Superior temporal gyrus (tissue), 1 donor: ENCODE data around the gene CBLB.
"Not testable (repeated sequence)": the region's sequence is repeated elsewhere in the genome, so short reads cannot be mapped to it uniquely, and the experiment has no call there.

Experiments
- DNase-seq: peaks from one replicate; pipeline ENCODE4 v3.0.0-alpha.2; 2016; ENCODE audit errors: extremely low spot score

Gene CBLB

DNA sequence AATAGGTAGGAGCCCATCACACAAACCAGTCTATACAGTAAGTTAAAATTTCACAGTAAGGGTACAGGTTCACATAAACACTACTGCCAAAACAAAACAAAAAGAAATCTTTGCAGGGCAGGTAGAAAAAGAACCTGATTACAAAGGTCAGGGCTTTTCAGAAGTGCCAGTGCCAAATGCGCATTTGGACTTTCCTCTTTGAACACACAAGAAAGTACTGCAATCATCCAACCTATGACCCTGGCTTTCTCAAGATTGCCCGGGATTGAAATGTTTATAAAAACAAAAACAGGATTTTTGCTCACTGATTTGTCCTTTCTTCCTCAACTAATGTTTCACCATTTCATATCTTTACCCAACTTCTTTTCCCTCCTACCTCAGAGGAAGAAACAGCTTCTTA is 47.4 kb downstream of the CBLB start:
- DNase-seq = no peak

DNA sequence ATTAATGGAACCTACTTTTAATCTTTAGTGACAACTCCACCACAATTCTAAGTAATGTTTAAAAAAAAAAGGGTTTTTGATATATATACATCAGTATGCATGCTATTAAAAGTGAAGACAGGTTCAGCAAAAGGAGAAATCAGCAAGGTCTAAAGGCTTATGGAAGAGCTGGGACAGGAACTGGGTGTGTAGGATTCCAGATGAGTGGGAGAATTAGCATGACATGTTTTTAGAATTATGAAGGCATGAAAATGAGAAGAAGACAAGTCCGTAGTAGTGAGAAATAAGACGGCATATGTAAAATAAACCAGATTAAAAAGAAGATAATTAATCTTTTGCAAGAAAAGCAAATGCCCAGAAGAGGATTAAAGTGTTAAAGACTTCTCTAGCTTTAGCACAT is 52.0 kb downstream of the CBLB start:
- no peak for DNase-seq

DNA sequence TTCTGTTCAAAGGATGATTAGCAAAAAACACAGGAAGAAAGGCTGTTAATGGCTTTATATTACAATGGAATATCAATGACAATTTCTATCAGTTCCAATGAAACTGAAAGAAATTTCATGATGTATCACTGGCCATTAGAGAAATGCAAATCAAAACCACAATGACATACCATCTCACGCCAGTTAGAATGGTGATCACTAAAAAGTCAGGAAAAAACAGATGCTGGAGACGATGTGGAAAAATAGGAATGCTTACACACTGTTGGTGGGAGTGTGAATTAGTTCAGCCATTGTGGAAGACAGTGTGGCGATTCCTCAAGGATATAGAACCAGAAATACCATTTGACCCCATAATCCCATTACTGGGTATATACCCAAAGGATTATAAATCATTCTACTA is 53.5 kb downstream of the CBLB start:
- DNase-seq = not testable (repeated sequence)

DNA sequence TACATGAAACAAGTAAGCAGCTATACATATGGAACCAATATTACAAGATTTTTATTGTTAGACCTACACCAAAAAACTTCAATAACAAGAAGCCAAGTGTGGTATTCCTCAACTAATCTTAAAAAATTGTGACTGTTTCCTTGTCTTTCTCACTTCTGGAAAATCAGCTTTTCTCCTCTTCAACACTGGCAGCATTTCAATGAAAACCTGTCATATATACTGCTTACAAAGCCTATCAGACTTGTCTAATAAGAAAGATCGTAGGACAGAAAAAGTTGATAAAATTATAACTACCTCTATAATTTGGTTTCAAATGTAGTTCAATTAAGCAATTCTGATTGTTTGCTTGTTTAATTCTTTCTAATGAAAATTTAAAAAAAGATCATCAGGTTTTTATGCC is 55.1 kb downstream of the CBLB start:
- no peak for DNase-seq

DNA sequence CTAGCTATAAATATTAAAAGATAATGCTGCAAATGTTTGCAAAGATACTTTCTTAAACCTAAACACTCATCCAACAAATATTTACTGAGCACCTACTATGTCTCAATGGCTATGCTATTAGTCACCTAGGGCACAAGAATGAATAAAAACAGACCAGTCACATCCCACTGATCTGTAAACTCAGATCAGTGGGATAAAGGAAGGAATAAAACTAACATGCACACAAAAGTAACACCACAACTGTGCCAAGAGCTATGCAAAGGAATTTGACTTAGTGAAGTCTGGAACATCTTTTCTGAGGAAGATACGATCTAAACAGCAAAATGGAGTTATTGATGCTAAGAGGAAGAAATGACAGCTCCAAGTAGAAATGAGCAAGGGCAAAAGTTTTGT is 56.6 kb downstream of the CBLB start:
- DNase-seq = no peak

DNA sequence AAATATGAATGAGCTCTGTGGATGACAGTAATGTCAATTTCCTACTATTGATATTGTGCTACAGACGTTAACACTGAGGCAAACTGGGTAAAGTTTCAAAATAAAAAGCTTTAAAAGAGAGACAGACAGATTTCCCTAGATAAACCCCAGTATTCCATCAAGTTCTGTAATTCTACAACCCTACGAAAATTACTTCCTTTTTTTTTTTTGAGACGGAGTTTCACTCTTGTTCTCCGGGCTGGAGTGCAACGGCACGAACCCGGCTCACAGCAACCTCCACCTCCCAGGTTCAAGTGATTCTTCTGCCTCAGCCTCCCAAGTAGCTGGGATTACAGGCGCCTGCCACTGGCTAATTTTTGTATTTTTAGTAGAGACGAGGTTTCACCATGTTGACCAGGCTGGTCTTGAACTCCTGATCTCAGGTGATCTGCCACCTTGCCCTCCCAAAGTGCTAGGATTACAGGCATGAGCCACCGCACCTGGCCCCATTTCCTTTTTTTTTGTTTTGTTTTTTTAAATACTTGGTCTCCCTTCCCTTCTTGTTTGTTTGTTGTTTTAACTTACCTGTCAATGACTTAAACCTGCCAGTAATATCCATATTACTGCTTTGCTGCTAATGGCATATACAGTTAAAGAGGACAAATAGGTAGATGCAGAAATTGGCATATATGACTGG is 57.2 kb downstream of the CBLB start:
- DNase-seq = no peak

DNA sequence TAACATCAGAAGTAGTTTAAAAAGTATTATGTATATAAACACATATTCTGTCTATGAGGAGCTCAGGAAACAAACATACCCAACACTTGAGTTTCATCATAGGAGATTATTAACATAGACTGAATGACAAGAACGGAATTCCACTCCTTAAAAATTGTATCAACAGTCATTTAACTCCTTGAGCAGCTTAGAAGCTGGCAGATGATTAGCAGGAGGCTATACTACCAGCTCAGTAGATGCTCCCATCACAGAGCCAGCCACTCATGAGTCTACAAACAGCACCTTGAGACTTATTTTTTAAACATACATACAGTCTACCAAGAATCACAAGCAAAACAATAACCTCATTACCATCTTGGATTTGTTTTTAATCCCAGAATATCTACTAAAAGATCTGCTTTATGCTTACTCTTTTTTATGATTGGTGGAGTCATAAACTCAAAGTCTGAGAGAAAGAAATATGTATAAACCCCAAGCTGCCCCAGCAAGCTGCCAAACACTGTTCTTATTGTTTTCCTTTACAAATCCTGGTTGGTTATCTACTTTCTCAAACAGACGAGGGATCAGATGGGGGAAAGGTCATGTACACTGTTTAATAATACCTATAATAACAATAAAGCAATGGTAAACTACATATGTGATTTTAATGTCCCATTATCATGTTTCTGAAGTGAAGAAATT is 59.5 kb downstream of the CBLB start:
- DNase-seq = no peak

DNA sequence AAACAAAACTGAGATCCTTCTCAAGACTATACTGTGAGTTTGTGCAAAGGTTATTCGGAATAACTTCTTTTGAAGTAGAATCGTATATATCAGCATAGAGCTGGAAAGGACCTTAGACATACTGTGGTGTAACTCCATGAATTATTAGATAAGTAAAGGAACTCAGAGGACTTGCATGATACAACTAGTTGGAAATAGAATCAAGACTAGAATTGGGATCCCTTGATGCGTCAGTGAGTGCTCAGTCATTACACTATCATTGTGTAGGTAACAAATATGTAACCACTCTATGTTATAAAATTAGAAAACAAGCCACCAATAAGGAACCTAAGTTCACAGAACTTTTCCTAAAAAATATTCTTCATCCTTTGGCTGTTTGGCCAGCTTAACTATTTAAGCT is 61.1 kb downstream of the CBLB start:
- no peak for DNase-seq

DNA sequence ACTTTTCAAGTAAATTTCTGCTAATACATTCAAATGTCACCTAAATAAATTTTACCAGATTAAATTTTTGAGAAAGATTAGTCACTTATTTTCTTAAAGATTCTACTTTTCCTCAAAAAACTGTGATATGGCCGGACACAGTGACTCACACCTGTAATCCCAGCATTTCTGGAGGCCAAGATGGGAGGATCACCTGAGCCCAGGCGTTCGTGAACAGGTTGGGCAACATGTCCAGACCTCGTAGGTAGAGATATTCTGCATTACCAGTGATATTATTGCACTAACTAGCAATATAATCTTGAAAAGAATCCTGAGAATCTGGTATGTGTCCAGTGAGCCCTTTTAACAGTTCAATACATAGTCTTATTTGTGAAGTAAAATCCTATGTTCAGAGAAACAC is 61.7 kb downstream of the CBLB start:
- no peak for DNase-seq

DNA sequence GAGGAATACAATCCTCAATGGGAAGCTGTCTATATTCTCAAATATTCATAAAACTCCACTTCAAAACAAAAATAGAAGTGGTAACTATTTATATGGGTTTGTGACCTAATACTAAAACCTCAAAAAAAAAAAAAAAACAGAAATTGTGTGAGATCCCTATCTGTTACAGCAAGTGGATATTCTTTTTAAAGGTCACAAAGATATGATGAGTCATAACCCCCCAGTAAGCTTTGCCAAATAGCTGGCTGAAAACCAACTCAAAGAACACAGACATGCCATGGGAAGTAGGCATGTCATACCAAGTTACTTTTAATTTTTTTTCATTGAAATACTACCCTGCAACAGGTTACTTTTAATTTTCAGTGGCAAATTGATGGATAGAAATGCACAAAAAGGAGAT is 62.5 kb downstream of the CBLB start:
- no peak for DNase-seq

DNA sequence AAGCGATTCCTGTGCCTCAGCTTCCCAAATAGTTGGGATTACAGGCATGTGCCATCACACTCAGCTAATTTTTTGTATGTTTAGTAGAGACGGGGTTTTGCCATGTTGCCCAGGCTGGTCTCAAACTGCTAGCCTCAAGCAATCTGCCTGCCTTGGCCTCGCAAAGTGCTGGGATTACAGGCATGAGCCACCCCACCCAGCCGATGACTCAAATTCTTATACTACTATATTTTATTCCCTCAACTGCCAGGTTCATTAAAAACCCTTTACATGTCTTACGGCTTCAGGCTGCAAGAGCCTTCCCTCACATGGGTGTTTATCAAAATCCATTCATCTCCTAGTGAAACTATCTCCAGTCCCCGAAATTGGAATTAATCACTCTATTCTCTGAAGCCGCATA is 63.4 kb downstream of the CBLB start:
- DNase-seq = no peak

DNA sequence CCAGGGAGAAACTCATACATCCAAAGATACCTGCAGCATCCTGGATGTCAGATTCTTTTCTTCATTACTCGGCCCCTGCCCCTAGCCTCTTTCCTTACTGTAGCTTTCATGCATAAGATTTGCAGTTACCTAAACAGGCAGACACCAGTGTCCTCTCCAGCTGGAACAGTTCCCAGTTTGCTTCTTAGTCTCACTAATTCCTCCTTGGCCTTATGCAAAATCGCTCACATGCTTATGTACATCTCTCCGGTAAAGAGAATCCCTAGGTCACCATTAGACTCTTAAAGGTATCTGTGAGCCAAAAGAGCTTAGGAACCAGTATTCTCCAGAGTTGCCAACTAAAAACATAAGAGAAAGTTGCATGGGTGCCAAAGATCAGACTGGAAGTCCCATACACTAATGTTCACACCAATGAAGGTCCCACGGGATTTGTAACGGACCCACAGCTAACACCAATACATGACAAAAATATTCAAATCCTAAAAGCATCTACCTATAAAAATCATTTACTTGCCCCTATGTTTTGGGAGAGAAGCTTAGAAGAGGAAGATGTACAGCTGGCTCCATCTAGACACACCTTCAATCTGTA is 66.6 kb downstream of the CBLB start:
- no peak for DNase-seq

DNA sequence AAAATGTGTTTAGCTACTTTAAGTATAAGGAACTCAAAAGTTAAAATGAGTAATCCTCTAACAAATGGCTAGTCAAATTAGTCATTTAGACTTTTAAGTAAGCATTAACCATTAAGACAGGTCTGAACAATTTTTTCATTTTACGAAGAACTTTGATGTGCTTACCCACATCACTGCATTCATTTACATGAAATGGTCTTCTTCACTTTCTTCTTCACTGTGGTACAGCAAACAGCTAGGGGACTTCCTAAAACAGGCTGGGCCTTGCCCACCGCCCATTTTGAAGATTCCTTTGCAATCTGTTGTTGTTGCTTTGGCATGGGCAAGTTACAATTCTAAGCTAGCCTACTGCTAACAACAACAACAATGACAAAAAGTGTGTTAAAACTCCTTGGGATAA is 67.4 kb downstream of the CBLB start:
- no peak for DNase-seq

DNA sequence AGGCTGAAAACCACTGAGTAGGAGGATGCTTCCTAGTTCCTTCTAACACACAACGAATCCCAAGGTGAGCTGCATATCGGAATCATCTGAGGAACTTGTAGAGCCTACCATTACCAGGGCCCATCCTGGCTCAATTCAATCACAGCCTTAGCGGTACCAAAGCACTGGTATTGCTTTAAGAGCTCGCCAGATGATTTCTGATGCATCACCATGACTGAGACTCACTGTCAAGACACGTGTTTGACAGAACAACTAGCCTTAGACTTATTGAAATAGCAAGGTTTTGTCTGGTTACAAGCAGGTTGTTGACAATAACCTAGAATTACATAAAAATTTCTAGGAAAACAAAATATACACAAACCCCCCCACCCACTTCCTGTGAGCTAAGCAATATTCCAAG is 68.5 kb downstream of the CBLB start:
- DNase-seq = no peak

DNA sequence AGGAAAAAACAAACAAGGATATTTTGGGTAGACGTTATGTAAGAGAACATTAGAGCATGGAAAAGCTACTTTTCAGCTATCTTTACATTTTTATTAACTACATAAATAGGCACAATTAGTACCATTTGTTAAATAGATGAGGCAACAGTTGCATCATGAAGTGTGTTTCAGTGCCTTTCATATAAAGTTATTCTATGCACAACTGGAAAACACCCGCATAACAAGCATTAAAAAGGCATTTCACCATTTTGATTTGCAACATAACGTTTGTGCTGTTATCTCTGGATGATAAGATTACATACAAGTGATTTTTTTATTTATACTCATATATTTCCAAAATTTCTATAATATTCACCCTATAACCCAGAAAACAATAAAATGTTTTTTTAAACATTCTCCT is 69.5 kb downstream of the CBLB start:
- DNase-seq = no peak

DNA sequence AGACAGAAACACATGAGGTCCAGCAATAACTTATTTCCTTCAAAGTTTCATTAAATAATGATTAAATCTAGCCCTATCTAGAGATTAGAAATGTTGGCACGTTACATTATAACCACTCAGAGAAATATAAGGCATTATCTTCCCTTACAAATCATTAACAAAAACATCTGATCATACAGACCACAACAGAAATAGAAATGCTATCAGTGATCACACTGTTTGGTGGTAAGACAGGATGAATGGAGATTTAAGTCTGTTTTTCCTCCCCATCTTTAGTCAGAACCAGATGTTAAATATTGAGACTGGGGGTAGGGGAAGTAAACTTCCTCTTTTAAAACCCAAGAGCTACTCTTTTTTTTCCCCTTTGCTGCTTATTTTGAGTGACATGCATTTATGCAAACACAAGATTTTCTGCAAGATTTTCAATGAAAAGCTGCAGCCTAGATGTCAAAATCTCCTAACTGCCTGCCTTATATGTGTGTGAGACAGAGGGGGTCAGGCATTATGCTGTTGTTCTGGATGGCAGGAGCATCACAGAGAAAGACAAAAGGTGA is 70.4 kb downstream of the CBLB start:
- DNase-seq = no peak

DNA sequence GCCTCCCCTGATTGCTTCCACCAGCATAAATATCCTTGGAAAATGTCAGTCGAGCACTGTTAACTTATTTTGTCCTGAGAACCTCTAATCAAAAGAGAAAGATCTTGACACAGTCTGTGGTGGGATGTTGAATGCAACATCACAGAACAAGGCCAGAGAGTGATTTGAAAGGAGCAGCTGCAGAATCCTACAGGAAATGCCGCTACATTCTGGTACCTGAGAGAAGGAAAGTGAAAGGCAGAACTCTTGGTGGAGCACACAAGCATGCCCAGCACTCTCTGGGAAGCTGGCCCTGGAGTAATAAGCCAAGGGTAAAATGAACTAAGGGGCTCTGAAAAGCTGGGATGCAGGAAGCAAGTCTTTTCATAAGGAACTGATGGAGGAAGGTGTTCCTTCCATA is 75.8 kb downstream of the CBLB start:
- no peak for DNase-seq

DNA sequence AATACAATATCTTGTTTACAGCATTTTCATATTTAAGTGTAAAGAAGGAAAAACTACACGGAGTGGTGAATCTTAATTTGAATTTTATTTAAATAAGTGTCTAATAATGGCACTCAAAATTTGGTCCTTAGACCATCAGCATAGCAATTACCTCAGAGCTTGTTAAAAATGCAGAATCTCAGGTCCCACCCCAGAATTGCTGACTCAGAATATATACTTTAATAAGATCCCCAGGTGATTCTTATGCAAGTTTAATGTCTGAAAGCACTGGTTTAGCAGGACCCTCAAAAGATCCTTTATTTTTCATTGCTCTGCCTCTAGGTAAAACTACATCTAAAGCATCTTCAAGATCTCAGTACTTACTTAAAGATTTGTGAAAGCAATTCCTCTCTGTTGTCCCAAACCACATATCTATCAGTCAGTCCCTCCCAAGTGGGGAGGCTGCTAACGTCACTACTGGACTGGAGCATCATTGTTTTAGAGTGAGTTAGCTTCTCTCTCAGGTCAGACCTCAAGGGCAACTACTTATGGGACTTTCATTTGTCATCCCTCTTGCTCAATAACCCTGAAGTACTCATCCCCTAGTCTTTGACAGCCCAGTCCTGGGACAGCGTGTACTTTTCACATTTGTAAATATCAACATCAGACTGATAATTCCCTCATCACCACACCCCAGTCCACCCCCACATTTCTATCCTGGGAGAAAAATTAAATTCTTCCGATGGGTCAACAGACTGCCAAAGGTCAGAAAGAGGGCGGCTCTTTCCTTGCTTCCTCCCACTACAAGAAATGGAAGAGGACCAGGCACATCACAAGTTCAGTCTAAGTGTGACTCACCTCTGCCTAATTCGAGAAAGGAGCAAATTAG is 76.7 kb downstream of the CBLB start:
- DNase-seq = no peak

DNA sequence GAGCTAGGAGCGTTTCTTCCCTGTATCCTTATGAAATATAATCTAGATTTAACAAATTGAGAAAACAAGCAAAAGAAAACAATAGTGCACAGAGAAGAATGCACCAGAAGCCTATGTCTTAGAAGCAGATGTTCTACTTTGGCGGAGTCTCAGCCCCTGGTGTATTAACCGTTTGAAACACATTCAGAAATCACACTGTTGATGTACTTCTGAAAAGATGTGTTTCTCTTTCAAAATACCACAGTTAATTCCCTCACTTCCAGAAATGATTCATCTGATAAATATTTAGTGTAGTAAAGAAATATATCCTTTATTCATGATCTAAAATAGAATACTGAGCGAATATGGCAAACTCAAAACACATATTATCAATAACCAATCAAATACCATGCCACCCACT is 77.7 kb downstream of the CBLB start:
- DNase-seq = no peak

DNA sequence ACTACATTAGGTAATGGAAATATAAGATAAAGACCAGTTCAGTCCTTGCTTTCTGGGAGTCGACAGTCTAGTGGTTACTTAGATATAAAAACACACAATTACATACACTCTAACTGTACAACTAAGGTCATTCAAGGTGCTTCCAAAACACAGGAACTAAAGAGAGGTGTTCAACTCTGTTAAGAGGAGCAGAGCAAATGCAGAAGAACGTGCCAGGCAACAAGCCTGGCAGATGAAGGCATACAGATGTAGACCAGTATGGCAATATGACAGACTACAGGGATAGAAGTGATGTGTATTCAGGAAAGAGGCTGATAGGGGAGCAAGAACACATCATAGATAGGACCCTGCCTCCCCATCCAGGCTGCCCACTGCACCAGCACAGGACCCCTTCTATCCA is 78.3 kb downstream of the CBLB start:
- DNase-seq = no peak

DNA sequence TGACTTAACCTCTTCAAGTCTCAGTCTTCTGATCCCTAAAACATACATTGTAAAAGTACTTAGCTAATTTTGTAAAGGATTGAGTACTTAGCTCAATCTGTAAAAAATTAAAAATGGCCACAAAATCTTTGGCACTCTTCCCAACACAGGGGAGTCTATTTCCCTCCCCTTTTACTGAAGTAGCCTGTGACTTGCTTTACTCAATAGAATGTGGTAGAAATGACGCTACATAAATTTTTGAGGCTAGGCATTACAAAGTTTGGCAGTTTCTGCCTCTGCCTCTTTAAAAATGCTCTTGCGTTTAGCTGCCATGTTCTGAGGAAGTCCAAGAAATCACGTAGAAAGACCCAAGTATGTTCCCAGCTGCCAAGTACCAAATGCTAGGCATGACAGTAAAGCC is 80.2 kb downstream of the CBLB start:
- no peak for DNase-seq

DNA sequence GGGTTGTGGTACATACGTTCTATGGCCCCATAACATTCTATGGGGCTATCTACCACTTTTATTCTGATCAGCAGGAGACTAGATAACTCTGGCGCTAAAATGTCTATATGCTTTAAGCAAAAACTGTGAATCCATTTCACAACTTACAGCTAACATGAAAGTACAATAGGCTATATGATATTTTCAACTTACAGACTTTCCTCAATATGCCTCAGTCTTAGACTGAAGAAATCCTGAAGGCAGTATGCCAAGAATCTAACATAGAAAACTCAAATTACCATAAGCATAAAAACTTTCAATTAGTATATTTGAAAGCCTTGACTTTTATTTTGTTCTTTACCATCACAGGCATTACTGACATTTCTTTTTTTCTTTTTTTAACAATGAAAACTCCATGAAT is 81.4 kb downstream of the CBLB start:
- DNase-seq = no peak
